Erythroblast (primary cell): Measurements from ENCODE around the gene SLC25A22.

ENCODE experiments used
- GATA1 ChIP-seq: IDR thresholded peaks from 2 replicates; pipeline ENCODE4 v1.6.1; 2011; ENCODE audit warnings: low read depth, mild to moderate bottlenecking, control low read depth, low read length, moderate library complexity
- POLR2A ChIP-seq: IDR thresholded peaks from 2 replicates; pipeline ENCODE4 v1.6.1; 2011; ENCODE audit warnings: mild to moderate bottlenecking, low read length

DNA sequence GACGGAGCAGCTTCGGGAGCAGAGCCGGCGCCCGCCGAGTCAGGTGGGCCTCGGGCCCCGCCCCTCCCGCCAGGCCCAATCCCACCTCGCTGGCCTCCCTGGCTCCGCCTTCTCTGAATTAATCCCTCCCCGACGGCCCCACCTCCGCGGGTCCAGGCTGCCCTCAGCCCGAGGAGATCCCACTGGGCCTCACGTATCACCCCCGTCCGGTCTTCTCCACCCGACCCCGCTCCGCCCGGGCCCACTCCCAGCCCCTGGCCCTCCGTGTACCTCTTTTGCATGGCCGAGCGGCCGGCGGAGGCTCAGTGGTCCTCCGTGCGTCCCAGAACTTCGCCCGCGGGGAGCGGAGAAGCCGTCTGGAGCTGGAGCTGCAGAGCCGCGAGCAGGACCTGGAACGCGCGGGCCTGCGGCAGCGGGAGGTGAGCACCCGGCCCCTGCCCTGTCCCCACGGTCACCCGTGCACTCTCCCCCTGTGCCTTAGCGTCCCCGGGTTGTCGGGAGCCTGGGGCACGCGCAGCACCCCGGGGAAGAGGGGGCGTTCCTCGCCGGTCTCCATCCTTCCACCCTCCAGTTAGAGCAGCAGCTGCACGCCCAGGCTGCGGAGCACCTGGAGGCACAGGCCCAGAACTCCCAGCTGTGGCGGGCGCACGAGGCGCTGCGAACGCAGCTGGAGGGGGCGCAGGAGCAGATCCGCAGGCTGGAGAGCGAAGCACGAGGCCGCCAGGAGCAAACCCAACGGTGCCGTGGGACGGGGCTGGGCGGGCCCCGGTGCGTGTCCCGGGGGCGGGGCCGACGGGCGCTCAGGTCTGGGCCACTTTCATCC is 32.4 kb upstream of the SLC25A22 start:
- TF ChIP-seq POLR2A (no peak), GATA1 (no peak)
